Activated B cell treated with CpG ODN at 0.5 μM for 24 hours (primary cell): ENCODE results near the gene RBMY1F. TPM values are rescaled to one million over a fixed set of nuclear protein-coding genes. Genes with fewer than 3 reads are reported as not detected.
"Not testable (repeated sequence)": the region's sequence is repeated elsewhere in the genome, so short reads cannot be mapped to it uniquely, and the experiment has no call there.

ENCODE experiments used
- ATAC-seq: fragments of 200-7000 bp; cut with Tn5 transposase; one replicate; pipeline ENCODE4 v1.10.0; 2021; ENCODE audit warnings: low read depth, mild to moderate bottlenecking, moderate library complexity
- CTCF ChIA-PET: fragments of 350-600 bp; sonication (Branson Sonifier 250); formaldehyde crosslinking; loops from one replicate; lab custom pipeline; 2021; ENCODE audit warnings: antibody characterized with exemption; lab: Charles Lee
- POLR2A ChIA-PET: fragments of 350-600 bp; sonication (Branson Sonifier 250); formaldehyde crosslinking; loops from one replicate; lab custom pipeline; 2021; ENCODE audit warnings: antibody characterized with exemption; lab: Charles Lee
- DNase-seq: peaks from one replicate; pipeline ENCODE4 v3.0.0; 2022
- H3K27ac Mint-ChIP-seq: one replicate; pipeline ENCODE4 v1.8.0; 2020; ENCODE audit warnings: mixed read lengths
- H3K27me3 Mint-ChIP-seq: one replicate; pipeline ENCODE4 v1.8.0; 2021; ENCODE audit warnings: mixed read lengths
- H3K36me3 Mint-ChIP-seq: one replicate; pipeline ENCODE4 v1.8.0; 2021; ENCODE audit warnings: low read depth, mixed read lengths
- H3K4me1 Mint-ChIP-seq: one replicate; pipeline ENCODE4 v1.8.0; 2021; ENCODE audit warnings: mixed read lengths
- H3K4me3 Mint-ChIP-seq: one replicate; pipeline ENCODE4 v1.8.0; 2020; ENCODE audit warnings: mild to moderate bottlenecking, mixed read lengths
- H3K9me3 Mint-ChIP-seq: one replicate; pipeline ENCODE4 v1.8.0; 2020; ENCODE audit warnings: mixed read lengths
- intact Hi-C: fragments of 100-400 bp; cut with micrococcal nuclease; formaldehyde crosslinking; loops from one replicate; pipeline ENCODE4 v1.15.1; 2024
- total RNA-seq: library from RNA; stranded (reverse); gene quantifications from 2 replicates; pipeline ENCODE4 v1.2.3, GENCODE V29; 2022

The RBMY1F gene
- total RNA-seq, result not detected in 2 replicates

DNA sequence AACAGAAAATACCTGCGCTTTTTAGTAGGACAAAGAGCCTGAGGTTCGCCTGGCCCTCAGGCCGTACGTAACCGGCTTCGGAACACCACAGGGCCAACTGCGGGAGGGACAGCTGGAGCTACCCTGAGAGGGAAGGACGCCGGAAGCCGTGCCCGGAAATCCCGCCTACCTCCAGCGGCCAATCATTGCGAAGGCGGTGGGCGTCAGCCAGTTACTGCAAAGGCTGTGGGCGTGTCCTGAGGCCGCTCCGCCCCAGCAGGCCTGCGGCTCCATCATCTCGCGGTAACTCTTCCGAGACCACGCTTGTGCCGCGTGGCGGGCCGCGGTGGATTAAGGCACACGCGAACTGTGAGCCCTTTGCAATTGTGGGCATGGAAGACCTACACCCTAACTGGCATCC is at the start of gene RBMY1F:
TSS of gene RBMY1F (minus strand) at position 101 of the 400 bp plus-strand sequence. CDS start 1,954 bp downstream, outside the sequence.
- H3K36me3 Mint-ChIP-seq, H3K4me1 Mint-ChIP-seq, CTCF ChIA-PET, intact Hi-C loops, DNase-seq, H3K27me3 Mint-ChIP-seq, POLR2A ChIA-PET, H3K9me3 Mint-ChIP-seq, ATAC-seq, H3K27ac Mint-ChIP-seq, H3K4me3 Mint-ChIP-seq: not testable (repeated sequence)

- POLR2A ChIA-PET, ATAC-seq, CTCF ChIA-PET, H3K9me3 Mint-ChIP-seq, H3K27me3 Mint-ChIP-seq, intact Hi-C loops, H3K36me3 Mint-ChIP-seq, DNase-seq, H3K4me1 Mint-ChIP-seq, H3K27ac Mint-ChIP-seq, H3K4me3 Mint-ChIP-seq: not testable (repeated sequence)
These were observed 31.6 kb downstream of the RBMY1F start for GRCh38 chrY:22151144-22151543.

- DNase-seq, ATAC-seq, H3K4me3 Mint-ChIP-seq, POLR2A ChIA-PET, CTCF ChIA-PET, intact Hi-C loops, H3K36me3 Mint-ChIP-seq, H3K27ac Mint-ChIP-seq, H3K4me1 Mint-ChIP-seq, H3K27me3 Mint-ChIP-seq, H3K9me3 Mint-ChIP-seq: not testable (repeated sequence)
These were observed 41.6 kb downstream of the RBMY1F start for GRCh38 chrY:22141011-22141695.

DNA sequence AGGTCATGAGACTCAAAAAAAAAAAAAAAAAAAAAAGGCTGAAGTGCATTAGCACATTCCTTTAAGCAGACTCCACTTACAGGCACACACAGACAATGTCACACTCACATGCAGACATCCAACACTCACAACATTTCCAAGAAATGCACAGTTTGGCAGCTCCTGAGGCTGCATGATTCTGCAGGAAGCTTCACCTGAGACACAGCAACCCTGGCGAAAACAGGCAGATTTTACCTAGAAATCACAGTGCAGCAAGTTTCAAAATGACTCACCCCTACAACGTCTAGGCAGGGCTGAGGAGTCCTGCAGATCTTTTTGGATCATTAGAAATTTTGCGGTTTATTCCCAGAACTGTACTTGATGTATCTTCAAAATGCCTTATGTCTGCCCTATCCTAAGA is 48.0 kb downstream of the RBMY1F start:
- intact Hi-C loops, H3K9me3 Mint-ChIP-seq: not testable (repeated sequence)

GRCh38 chrY:22130494-22130893 is 52.2 kb downstream of the RBMY1F start:
- ATAC-seq, H3K4me1 Mint-ChIP-seq, H3K4me3 Mint-ChIP-seq, POLR2A ChIA-PET, intact Hi-C loops, H3K9me3 Mint-ChIP-seq, DNase-seq, CTCF ChIA-PET, H3K36me3 Mint-ChIP-seq, H3K27me3 Mint-ChIP-seq, H3K27ac Mint-ChIP-seq: not testable (repeated sequence)

More for the DNA sequence above, 48.0 kb downstream of the RBMY1F start:
- POLR2A ChIA-PET, H3K4me1 Mint-ChIP-seq, H3K27ac Mint-ChIP-seq, ATAC-seq, H3K36me3 Mint-ChIP-seq, DNase-seq, H3K4me3 Mint-ChIP-seq, CTCF ChIA-PET, H3K27me3 Mint-ChIP-seq: not testable (repeated sequence)

Other genes with a start within 250 kb of the RBMY1F start
- gene RBMY1J, start 220.5 kb upstream of the RBMY1F start, total RNA-seq, result not detected in 2 replicates